WTC11 (cell line): Measurements from ENCODE around the gene ST8SIA1. TPM values are rescaled to one million over a fixed set of nuclear protein-coding genes. Genes with fewer than 3 reads are reported as not detected.

Source experiments
- ATAC-seq: fragments of 200-7000 bp; cut with Tn5 transposase; 2 replicates; pipeline ENCODE4 v1.10.0; 2021; ENCODE audit warnings: mild to moderate bottlenecking, moderate library complexity
- CTCF ChIA-PET: fragments of 300-600 bp; sonication (Branson Sonifier 250); formaldehyde crosslinking; loops from one replicate; lab custom pipeline; 2021; ENCODE audit warnings: antibody characterized with exemption; lab: Charles Lee
- POLR2A ChIA-PET: fragments of 350-600 bp; sonication (Branson Sonifier 250); formaldehyde crosslinking; loops from one replicate; lab custom pipeline; 2021; ENCODE audit warnings: antibody characterized with exemption; lab: Charles Lee
- DNase-seq: peaks from one replicate; pipeline ENCODE4 v3.0.0; 2021; ENCODE audit warnings: low spot score
- H3K27ac Mint-ChIP-seq: 2 replicates; pipeline ENCODE4 v1.8.0; 2021; ENCODE audit warnings: mixed read lengths
- H3K27me3 Mint-ChIP-seq: 2 replicates; pipeline ENCODE4 v1.8.0; 2021; ENCODE audit warnings: low read depth, mild to moderate bottlenecking, moderate library complexity, mixed read lengths
- H3K36me3 Mint-ChIP-seq: 2 replicates; pipeline ENCODE4 v1.8.0; 2021; ENCODE audit warnings: mixed read lengths
- H3K4me1 Mint-ChIP-seq: 2 replicates; pipeline ENCODE4 v1.8.0; 2022; ENCODE audit warnings: mixed read lengths
- H3K4me3 Mint-ChIP-seq: 2 replicates; pipeline ENCODE4 v1.8.0; 2021; ENCODE audit warnings: mild to moderate bottlenecking, moderate library complexity, mixed read lengths
- H3K9me3 Mint-ChIP-seq: 2 replicates; pipeline ENCODE4 v1.8.0; 2021; ENCODE audit warnings: mixed read lengths
- CBFB ChIP-seq: sonication (generic); formaldehyde crosslinking; IDR thresholded peaks from 2 replicates; pipeline ENCODE4 v1.8.1; 2022; ENCODE audit warnings: mild to moderate bottlenecking, low read depth, missing genetic modification reagents
- CREB1 ChIP-seq: sonication (generic); formaldehyde crosslinking; IDR thresholded peaks from 2 replicates; pipeline ENCODE4 v1.8.0; 2023; ENCODE audit warnings: mild to moderate bottlenecking, missing genetic modification reagents
- ELF4 ChIP-seq: sonication (generic); formaldehyde crosslinking; IDR thresholded peaks from 2 replicates; pipeline ENCODE4 v1.8.1; 2022; ENCODE audit warnings: low read depth, mild to moderate bottlenecking, moderate library complexity, missing genetic modification reagents
- ERG ChIP-seq: fragments of 250-450 bp; sonication (Bioruptor Pico); IDR thresholded peaks from 2 replicates; pipeline ENCODE4 v1.8.0; 2021; ENCODE audit warnings: mild to moderate bottlenecking
- FOXP4 ChIP-seq: sonication (generic); formaldehyde crosslinking; IDR thresholded peaks from 2 replicates; pipeline ENCODE4 v1.8.0; 2022; ENCODE audit warnings: mild to moderate bottlenecking, missing genetic modification reagents
- MYBL2 ChIP-seq: sonication (generic); formaldehyde crosslinking; IDR thresholded peaks from 2 replicates; pipeline ENCODE4 v1.8.1; 2023; ENCODE audit warnings: mild to moderate bottlenecking, moderate library complexity, missing genetic modification reagents
- NFYB ChIP-seq: sonication (generic); formaldehyde crosslinking; conservative IDR thresholded peaks from 2 replicates; pipeline ENCODE4 v1.8.0; 2022; ENCODE audit warnings: low read depth, missing genetic modification reagents
- NR2C2 ChIP-seq: sonication (generic); formaldehyde crosslinking; IDR thresholded peaks from 2 replicates; pipeline ENCODE4 v1.8.0; 2022; ENCODE audit warnings: mild to moderate bottlenecking, missing genetic modification reagents
- TEAD4 ChIP-seq: sonication (generic); formaldehyde crosslinking; IDR thresholded peaks from 2 replicates; pipeline ENCODE4 v1.8.0; 2022; ENCODE audit warnings: mild to moderate bottlenecking, missing genetic modification reagents
- ZNF232 ChIP-seq: sonication (generic); formaldehyde crosslinking; IDR thresholded peaks from 2 replicates; pipeline ENCODE4 v1.8.0; 2022; ENCODE audit warnings: mild to moderate bottlenecking, missing genetic modification reagents
- ZNF512 ChIP-seq: sonication (generic); formaldehyde crosslinking; IDR thresholded peaks from 2 replicates; pipeline ENCODE4 v1.8.1; 2022; ENCODE audit warnings: missing genetic modification reagents, borderline replicate concordance
- total RNA-seq: library from RNA; stranded (reverse); gene quantifications from 3 replicates; pipeline ENCODE4 v1.2.3, GENCODE V29; 2021
- TF ChIP-seq, protein P1 (sequence below): fragments of 200-600 bp; IDR thresholded peaks from 2 replicates; pipeline ENCODE4 v1.8.0; 2022; ENCODE audit warnings: antibody characterized with exemption
- TF ChIP-seq, protein P2 (sequence below): sonication (generic); formaldehyde crosslinking; conservative IDR thresholded peaks from 2 replicates; pipeline ENCODE4 v1.8.1; 2023; ENCODE audit warnings: mild to moderate bottlenecking, low read depth, missing genetic modification reagents, moderate library complexity

ST8SIA1 gene
- total RNA-seq, 1 experiment from 2014 or later: 2.3 TPM

- TF ChIP-seq, protein P1, sequence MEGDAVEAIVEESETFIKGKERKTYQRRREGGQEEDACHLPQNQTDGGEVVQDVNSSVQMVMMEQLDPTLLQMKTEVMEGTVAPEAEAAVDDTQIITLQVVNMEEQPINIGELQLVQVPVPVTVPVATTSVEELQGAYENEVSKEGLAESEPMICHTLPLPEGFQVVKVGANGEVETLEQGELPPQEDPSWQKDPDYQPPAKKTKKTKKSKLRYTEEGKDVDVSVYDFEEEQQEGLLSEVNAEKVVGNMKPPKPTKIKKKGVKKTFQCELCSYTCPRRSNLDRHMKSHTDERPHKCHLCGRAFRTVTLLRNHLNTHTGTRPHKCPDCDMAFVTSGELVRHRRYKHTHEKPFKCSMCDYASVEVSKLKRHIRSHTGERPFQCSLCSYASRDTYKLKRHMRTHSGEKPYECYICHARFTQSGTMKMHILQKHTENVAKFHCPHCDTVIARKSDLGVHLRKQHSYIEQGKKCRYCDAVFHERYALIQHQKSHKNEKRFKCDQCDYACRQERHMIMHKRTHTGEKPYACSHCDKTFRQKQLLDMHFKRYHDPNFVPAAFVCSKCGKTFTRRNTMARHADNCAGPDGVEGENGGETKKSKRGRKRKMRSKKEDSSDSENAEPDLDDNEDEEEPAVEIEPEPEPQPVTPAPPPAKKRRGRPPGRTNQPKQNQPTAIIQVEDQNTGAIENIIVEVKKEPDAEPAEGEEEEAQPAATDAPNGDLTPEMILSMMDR: no peak
- TF ChIP-seq FOXP4: no peak
- TF ChIP-seq, all 79 proteins: peak for 0
Measured at GRCh38 chr12:22284871-22285270, 49.6 kb downstream of the ST8SIA1 start (continued).

GRCh38 chr12:22283508-22283907 lies 51.0 kb downstream of the ST8SIA1 start:
- no peak for DNase-seq
- Mint-ChIP-seq H3K27ac (no peak overlapping the region), H3K36me3 (peaks cover 4% of the 10 kb centered on the region; the same call in 1 of the 2 replicates)
- no peak for TF ChIP-seq NFYB (CRISPR knock-in tag)
- TF ChIP-seq, all 79 proteins: peak for 0
- Mint-ChIP-seq H3K27me3 (no peaks in the 10 kb centered on the region), H3K4me3 (no peak overlapping the region), H3K9me3 (peaks cover 13% of the 10 kb centered on the region), H3K4me1 (peaks cover 15% of the 10 kb centered on the region)
- ChIA-PET CTCF (interaction anchor here (1.0 to 1.5 kb wide), 2 partner anchors 28 to 161 kb away, joined by 4 to 5 read pairs; no protein-coding TSS in a partner anchor), POLR2A (no interaction called here)
- ATAC-seq: peak; percentile 43

GRCh38 chr12:22283006-22283506 lies 51.5 kb downstream of the ST8SIA1 start:
- no peak for ATAC-seq
- Mint-ChIP-seq H3K4me3 (no peak overlapping the region), H3K27ac (no peak overlapping the region), H3K36me3 (peaks cover 4% of the 10 kb centered on the region; the same call in 1 of the 2 replicates), H3K4me1 (peaks cover 10% of the 10 kb centered on the region), H3K27me3 (no peaks in the 10 kb centered on the region), H3K9me3 (peaks cover 13% of the 10 kb centered on the region)
- no peak for DNase-seq
- CTCF ChIA-PET: interaction anchor here (1.0 to 1.5 kb wide), 2 partner anchors 28 to 161 kb away, joined by 4 to 5 read pairs; no protein-coding TSS in a partner anchor
- POLR2A ChIA-PET: no interaction called here
- TF ChIP-seq ZNF232 (CRISPR knock-in tag): no peak
- no peak for TF ChIP-seq MYBL2
- TF ChIP-seq CREB1 (CRISPR knock-in tag): no peak
- TF ChIP-seq TEAD4 (CRISPR knock-in tag): no peak
- no peak for TF ChIP-seq NR2C2 (CRISPR knock-in tag)
- TF ChIP-seq, protein P2, sequence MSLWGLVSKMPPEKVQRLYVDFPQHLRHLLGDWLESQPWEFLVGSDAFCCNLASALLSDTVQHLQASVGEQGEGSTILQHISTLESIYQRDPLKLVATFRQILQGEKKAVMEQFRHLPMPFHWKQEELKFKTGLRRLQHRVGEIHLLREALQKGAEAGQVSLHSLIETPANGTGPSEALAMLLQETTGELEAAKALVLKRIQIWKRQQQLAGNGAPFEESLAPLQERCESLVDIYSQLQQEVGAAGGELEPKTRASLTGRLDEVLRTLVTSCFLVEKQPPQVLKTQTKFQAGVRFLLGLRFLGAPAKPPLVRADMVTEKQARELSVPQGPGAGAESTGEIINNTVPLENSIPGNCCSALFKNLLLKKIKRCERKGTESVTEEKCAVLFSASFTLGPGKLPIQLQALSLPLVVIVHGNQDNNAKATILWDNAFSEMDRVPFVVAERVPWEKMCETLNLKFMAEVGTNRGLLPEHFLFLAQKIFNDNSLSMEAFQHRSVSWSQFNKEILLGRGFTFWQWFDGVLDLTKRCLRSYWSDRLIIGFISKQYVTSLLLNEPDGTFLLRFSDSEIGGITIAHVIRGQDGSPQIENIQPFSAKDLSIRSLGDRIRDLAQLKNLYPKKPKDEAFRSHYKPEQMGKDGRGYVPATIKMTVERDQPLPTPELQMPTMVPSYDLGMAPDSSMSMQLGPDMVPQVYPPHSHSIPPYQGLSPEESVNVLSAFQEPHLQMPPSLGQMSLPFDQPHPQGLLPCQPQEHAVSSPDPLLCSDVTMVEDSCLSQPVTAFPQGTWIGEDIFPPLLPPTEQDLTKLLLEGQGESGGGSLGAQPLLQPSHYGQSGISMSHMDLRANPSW (CRISPR knock-in tag): no peak
- no peak for TF ChIP-seq ERG (CRISPR knock-in tag)
- no peak for TF ChIP-seq ELF4 (CRISPR knock-in tag)
- TF ChIP-seq ZNF512: no peak
- TF ChIP-seq CBFB (CRISPR knock-in tag): no peak
